Pons (tissue), 1 donor: Measurements from ENCODE around the gene NDUFA12.
A peak's percentile ranks its signal among the peaks of the same experiment; 100 is the strongest.
"Not testable (repeated sequence)": the region's sequence is repeated elsewhere in the genome, so short reads cannot be mapped to it uniquely, and the experiment has no call there.

ENCODE experiments used
- DNase-seq: peaks from one replicate; pipeline ENCODE4 v3.0.0-alpha.2; 2016; ENCODE audit warnings: low spot score

Gene NDUFA12

DNA sequence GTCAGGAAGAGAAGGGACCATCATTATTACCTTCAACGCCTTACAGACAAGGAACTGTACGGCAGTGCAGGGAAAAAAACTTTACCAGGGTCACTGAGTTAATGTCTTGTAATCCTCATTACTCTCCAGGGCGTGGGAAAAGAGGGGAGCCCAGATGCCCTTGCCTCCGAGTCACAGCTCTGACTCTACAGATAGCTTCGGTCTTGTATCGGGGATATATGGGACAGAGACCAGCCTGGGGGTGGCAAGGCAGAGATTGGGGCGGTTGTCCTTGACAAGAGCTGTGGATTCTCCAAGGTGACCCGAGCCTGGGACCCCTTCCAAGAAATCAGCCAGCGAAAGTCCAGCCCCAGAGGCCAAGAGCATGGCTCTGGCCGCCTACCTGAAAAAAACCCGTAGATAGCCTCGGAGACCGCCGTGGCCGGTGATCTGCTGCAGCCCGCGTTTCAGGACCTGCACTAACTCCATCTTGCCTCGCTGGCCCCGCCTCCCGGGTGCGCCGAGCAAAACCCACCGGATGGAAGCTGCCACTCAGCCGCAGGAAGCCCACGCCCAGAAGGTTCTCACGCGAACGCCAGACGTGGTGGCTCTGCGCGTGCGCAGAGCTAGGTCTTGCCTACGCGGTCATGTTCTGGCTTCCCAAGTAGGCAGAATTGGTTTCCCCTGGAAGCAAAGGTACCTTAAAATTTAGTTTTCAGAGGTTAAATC lies at the start of gene NDUFA12:
Gene NDUFA12, minus strand, starts transcription at position 485 of the 708 bp plus-strand sequence. Its CDS starts 17 bp downstream, at position 468.
- DNase-seq: peak; percentile 95

DNA sequence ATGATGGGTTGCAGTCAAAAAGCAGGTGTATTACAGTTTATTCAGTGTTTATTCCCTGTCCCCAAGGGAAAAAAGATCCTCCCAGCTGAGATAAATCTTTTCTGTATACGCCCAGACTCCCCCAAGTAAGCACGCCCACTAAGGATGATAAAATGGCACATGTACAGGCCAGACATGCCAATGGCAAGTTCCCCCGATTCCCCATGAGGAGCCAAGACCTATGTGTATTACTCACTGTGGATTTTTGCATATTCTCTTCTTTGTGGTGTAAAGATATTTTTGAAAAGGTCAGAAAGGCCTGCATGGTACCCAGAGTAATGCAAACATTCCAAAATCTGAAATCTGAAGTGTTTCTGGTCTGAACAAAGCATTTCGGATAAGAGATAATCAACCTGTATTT lies 47.7 kb upstream of the NDUFA12 start:
- no peak for DNase-seq

DNA sequence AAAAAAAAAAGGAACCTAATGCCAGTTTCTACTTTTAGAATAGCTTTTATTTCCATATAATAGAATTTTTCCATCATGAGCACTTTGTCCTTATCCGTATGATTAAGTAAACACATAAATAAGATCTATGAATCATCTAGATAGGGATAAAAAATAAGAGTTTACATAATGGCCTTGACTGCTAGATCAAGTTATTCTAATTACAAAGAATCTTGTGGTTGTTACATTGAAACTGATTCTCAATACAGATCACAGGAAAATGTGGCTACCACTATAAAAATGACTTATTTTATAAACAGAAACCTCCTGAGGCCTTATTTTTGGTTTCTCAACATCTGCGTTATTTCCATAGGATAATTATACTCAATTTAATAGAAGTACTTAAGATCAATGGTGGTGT lies 34.4 kb upstream of the NDUFA12 start:
- no peak for DNase-seq

DNA sequence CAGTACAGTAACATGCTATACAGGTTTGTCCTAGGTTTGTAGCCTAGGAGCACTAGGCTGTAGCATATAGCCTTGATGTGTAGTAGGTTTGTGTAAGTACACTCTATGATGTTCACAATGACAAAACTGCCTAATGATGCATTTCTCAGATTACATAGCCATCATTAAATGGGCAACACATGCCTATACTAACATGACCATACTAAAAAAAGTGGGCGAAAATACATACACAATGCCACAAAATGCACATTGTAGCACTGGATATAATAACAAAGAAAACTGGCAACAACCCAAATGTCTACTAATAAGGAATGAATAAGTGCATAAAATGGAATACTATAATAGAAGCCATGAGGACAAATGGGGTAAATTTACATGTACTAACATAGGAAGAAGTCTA lies 31.3 kb upstream of the NDUFA12 start:
- DNase-seq: no peak

DNA sequence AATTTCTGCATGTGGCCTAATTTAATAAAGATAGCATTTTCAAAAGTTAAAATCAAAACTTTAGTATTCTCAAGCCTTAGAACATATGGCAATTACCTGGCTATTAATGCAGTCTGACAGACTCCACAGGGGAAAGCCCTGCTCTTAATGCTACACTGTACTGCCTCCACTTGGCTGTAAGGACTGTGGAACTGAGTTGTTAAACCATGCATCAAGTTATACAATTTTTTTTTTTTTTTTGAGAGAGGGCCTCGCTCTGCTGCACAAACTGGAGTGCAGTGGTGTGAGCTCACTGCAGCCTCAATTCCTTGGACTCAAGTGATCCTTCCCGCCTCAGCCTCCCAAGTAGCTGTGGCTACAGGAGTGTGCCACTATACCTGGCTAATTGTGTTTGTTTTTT lies 19.0 kb upstream of the NDUFA12 start:
- DNase-seq: no peak

DNA sequence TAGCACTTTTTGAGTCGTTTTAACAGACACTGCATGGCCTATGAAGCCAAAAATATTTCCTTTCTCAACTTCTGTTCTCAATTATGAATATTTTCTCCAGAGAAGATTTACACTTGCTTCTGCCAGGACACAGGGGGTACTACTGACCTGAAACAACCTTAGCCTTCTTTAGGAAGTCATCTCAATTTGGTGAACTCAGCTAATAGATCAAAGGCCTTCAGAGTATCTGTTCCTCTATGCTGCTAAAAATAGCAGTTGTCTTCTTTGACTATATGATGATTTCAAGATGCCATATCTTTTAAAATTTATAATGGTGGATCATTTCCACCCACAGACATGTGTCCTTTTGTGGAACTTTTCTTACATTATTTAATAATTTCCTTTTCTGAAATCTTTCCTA lies 14.0 kb upstream of the NDUFA12 start:
- no peak for DNase-seq

DNA sequence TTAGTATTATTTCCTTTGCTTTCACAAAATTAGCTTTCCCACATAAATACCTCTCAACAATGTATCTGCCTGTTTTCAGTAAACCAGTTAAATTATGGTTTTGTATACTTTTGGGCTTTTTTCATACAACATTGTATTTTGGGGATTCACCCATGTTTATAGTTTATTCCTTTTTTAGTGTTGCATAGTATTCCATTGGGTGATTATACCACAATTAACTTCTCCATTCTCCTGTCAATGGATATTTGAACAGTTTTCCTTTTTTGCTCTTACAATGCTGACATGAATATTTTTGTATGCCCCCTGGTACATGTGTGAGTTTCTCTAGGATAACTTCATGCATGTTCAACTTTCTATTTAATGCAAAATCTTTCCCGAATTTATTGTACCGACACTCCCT lies 12.6 kb upstream of the NDUFA12 start:
- DNase-seq: no peak

DNA sequence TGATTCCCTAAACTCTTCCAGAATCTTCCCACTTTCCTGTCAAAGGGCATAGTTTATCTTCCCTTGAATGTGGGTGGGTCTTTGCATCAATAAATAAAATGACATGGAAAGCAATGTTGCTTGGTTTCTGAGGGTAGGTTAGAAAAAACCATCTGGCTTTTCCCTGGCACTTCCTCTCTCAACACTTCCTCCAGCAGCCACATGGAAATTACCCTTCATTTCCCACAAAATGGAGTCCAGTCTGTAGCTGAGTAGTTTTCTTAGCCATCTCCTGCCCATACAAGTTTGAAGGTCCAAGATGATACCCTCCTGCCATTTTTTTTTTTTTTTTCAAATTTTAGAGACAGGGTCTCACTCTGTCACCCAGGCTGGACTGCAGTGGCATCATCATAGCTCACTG lies 11.1 kb upstream of the NDUFA12 start:
- no peak for DNase-seq

DNA sequence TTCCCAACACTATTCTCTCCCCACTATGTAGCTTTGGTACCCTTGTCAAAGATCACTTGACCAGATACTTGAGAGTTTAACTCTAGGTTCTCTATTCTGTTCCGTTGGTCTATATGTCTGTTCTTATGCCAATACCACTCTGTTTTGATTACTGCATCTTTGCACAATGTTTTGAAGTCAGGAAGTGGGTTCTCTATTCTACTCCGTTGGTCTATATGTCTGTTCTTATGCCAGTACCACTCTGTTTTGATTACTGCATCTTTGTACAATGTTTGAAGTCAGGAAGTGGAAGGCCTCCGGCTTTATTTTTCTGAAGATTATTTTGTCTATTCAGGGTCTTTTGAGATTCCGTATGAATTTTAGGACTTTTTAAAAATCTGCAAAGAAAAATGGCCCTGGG lies 2.7 kb upstream of the NDUFA12 start:
- no peak for DNase-seq

DNA sequence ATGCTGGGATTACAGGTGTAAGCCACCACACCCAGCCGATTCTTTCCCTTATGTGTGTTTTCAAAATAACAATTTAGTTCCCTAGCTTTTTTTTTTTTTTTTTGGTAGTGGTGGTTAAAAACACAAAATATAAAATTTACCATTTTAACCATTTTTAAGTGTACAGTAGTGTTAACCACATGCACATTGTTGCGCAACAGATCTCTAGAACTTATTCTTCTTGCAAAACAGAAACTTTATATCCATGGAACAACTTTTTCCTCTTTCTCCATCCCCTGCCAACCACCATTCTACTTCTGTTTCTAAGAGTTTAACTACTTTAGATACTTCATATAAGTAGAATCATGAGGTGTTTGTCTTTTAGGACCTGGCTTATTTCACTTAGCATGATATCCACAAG lies 1.1 kb upstream of the NDUFA12 start:
- no peak for DNase-seq

DNA sequence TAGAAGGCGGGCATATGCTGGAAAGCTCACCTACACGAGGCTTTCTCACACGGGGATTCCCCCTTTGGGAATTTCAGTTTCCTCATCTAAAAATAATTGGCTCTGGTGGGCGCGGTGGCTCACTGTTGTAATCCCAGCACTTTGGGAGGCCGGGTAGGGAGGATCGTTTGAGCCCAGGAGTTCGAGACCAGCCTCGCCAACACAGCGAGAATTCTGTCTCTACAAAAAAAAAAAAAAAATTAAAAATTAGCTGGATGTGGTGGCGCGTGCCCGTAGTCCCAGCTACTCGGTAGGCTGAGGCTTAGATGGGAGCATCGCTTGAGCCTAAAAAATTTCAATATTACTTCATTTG lies 400 bp upstream of the NDUFA12 start:
- no peak for DNase-seq

DNA sequence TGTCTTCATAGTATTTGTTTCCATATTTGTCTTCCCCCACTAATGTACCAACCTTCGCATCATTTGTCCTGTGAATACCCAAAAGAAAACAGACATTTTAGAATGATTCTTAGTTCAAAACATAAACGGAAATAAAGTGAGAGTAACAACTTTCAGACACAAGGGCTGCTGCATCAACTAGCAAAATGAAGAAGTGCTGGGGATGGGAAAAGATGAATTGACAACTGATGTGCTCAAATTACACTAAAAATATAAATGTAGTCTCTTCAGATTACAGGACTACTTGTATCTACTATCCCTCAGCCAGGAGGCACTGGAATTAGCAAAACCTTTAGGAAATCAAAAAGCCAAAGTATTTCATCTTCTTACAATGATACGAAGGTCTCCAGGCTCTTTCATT lies 743 bp downstream of the NDUFA12 start:
- DNase-seq: no peak

DNA sequence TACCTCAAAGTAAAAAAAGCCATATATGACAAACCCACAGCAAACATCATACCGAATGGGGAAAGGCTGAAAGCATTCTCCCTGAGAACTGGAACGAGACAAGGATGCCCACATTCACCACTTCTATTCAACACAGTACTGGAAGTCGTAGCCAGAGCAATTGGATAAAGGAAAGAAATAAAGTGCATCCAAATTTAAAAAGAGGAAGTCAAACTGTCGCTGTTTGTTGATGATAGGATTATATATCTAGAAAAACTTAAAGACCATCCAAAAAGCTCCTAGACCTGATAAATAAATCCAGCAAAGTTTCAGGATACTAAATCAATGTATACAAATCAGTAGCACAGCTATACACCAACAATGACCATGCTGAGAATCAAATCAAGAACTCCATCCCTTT lies 5.2 kb downstream of the NDUFA12 start:
- DNase-seq: no peak

DNA sequence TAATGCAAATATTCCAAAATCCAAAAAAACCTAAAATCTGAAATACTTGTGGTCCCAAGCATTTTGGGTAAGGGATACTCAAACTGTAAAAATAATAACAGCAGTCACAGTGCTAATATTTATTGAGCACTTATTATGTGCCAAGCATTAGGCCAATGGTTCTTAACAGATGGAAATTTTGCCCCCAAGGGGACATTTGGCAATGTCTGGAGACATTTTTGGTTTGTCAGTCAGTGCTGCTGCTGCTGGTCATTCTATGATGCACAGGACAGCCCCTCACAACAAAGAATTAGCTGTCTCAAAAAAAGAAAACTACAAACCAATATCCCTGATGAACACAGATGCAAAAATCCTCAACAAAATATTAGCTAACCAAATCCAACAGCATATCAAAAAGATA lies 5.8 kb downstream of the NDUFA12 start:
- no peak for DNase-seq

DNA sequence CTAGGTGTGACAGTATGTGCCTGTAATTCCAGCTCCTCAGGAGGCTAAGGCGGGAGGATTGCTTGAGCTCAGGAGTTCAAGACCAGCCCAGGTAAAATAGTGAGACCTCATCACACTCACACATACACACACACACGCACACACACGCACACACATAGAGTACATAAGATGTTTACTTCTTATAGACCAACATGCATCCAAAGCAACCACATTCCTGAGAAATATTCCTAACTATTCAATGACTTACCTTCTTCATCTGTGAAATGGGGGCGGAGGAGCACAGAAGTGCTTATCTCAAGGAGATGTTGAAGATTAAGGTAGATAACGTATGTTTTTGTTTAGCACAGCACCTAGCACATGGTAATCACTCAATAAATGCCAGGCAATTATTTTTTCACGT lies 6.4 kb downstream of the NDUFA12 start:
- DNase-seq: no peak

DNA sequence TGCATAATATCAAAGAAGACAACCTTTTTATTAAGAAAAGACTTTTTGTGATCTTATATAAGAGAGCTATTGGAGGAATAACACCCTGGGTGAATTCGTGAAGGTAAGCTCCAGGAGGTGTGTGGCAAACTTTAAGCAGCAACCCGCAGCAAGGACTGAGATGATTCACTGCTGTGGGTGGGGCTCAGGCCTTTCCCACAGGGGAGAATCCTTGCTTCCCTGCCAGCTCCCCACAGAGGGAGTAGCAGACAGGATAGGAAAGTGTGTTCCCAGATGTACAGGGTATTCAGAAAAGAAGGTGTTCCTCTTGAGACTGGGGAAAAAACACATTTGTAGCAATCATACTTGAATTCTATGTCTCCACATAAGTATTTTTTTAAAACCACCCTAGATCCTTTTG lies 9.2 kb downstream of the NDUFA12 start:
- no peak for DNase-seq

DNA sequence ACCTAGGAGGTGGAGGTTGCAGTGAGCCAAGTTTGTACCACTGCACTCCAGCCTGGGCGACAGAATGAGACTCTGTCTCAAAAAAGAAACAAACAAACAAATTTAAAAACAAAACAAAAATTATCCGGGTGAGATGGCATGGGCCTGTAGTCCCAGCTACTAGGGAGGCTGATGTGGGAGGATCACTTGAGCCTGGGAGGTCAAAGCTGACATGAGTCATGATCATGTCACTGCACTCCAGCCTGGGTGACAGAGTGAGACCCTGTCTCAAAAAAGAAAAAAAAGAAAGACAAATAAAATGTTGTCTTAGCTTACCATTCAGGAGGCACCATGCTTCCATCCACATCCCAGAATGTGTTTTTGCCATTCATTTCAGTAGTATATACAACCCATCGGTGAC lies 9.6 kb downstream of the NDUFA12 start:
- DNase-seq: not testable (repeated sequence)

DNA sequence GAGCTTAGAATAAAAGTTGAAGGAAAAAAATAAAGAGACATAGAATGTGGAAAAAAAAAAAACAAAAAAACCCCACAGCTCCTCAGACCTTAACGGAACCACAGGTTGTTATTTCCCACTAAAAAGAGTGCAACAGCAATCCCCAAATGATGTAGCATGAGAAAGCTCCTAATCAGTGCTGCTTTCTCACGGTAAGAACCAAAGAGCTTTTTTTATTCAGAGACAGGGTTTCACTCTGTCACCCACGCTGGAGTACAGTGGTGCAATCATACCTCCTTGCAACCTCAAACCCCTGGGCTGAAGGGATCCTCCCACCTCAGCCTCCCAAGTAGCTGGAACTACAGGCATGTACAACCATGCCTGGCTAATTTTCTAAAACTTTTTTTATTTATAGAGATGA lies 13.3 kb downstream of the NDUFA12 start:
- DNase-seq: no peak

DNA sequence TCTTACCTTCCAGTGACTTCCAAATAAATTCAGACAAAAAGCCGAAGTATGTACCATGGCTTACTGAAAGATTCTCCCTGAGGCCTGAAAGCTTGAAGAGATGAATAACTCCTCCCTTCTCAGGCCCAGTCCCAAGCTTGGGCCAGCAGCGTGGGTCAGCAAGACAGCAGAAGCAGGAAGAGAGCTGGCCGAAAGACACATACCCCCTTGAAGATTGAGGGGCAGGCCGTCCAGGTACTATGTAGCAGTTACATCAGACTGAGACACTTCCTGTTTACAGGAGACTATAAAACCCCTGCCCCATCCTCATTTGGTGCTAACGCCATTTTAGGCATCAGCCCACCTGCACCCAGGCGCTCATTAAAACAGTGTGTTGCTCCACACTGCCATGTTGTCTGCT lies 15.0 kb downstream of the NDUFA12 start:
- DNase-seq: no peak

DNA sequence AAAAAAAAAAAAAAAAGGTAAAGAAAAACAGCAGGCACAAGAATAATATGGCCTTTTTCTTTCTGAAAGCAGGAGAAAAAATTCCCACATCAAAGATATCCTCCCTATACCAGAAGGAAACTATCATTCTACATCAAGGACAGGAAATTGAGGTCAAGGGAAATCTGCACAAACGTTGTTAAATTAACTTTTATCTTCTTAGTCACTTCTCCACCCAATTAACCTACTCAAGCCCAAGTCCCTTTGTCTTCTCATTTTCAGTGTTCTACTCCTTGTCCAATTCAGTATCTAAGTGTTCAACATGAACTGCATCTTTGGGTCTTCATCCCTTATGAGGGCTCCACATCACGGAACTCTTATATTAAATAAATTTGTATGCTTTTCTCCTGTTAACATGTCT lies 15.7 kb downstream of the NDUFA12 start:
- DNase-seq: no peak

DNA sequence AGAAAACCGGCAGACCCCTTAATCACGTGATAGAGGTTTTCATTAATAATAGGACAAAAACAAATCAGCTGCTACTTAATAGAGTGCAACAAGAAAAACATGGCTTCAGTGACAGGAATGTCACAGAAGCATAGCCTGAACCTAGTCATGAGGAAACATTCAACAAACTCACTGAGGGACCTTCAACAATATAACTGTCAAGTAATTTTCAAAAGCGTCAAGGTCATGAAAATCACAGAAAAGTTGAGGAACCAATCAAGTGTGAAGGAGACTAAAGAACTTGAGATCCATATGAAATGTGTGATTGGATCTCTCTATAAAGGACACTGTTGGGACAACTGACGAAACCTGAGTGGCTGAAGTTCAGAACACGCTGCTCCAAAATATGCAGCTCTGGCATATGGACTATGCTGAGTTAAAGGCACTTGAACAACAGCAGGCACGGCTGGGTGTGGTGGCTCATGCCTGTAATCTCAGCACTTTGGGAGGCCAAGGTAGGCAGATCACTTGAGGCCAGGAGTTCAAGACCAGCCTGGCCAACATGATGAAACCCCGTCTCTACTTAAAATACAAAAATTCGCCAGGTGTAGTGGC lies 16.3 kb downstream of the NDUFA12 start:
- DNase-seq: no peak

DNA sequence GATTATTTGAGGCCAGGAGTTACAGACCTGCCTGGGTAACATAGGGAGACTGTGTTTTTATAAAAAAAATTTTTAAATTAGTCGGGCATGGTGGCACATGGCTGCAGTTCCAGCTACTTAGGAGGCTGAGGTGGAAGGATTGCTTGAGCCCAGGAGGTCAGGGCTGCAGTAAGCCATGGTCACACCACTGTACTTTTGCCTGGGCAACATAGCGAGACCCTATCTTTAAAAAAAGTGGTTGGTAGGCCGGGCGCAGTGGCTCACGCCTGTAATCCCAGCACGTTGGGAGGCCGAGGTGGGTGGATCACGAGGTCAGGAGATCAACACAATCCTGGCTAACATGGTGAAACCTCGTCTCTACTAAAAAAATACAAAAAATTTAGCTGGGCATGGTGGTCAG lies 18.4 kb downstream of the NDUFA12 start:
- DNase-seq: not testable (repeated sequence)

DNA sequence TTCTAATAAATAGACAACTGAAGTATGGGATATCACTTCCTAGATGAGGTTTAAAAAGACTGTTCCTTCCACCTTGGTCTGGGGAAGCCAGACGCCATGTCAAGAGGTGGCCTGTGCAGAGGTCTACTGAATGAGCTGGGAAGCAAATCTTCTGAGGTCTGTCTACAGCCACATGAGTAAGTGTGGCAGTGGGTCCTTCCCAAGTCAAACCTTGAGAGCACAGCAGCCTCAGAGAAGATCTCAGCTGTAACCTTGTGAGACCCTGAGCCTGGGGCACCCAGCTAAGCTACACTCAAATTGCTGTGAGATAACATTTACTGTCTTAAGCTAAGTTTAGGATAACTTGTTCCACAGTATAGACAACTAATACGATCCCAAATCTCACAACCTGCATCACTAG lies 20.2 kb downstream of the NDUFA12 start:
- no peak for DNase-seq

DNA sequence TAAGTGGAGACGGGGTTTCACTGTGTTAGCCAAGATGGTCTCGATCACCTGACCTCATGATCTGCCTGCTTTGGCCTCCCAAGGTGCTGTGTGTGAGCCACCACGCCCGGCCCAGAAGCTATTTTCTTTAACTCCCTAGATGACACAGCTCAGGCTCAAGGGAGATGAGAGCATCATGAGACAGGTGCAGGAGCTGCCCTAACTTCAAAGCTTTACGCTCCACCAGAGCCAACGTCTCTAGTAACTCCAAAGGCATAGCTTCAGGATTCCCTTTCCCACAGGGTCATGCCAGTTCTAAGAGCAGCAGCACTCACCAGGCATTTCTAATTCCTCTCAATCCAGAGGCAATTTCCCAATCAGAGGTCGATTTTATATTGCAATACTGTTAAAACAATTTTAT lies 21.0 kb downstream of the NDUFA12 start:
- DNase-seq: no peak
